Kidney capillary endothelial cell (primary cell): Measurements from ENCODE around the gene GPR157.
"Not testable (repeated sequence)": the region's sequence is repeated elsewhere in the genome, so short reads cannot be mapped to it uniquely, and the experiment has no call there.

Experiments used
- DNase-seq: peaks from one replicate; pipeline ENCODE4 v3.0.0-alpha.2; 2018; ENCODE audit warnings: low spot score

Gene GPR157

GRCh38 chr1:9128520-9129265, at the start of gene GPR157:
GPR157 (minus strand) TSS chr1:9129102; CDS start chr1:9129027, 75 bp downstream.
- peak; percentile 60 for DNase-seq

DNA sequence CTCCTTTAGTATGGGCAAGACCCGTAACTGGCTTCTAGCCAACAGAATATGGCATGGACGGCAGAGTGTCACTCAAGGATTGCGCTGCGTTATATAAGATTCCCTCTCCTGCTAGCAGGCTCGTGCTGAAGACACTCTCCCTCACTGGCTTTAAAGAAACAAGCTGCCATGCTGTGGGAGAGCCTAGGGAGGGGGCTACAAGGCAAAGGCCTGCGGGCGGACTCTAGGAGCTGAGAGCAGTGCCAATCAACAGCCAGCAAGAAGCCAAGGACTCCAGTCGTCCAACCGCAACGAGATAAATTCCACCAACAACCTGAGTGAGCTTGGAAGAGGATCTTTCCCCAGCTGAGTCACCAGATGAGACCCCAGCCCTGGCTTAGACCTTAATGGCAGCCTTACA, 45.9 kb upstream of the GPR157 start:
- DNase-seq, result no peak

GRCh38 chr1:9174243-9174642, 45.3 kb upstream of the GPR157 start:
- DNase-seq, result no peak

DNA sequence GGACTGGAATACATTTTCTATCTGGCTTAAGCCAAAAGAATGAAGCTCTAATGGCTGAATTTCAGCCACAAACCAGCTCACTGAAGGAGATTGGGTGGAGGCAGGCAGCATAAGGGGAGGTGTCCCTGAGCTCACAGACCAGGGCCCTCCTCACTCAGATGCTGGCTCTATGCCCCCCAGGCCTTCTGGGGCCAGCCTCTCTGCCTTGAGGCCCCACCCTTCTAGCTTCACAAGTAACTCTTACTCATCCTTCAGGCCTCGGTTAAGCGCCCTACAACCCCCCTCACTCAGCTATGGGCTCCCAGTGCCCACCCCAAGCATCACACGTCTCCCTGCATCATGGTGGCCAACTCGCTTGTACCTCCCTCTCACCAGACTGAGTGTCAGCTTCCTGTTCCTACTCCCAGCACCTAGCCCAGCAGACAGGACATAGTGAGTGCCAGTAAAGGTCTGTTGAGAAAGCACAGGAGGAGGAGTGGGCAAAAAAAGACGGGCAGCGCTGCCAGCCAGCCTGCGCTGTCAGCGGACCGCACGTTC, 40.8 kb upstream of the GPR157 start:
- no peak for DNase-seq

DNA sequence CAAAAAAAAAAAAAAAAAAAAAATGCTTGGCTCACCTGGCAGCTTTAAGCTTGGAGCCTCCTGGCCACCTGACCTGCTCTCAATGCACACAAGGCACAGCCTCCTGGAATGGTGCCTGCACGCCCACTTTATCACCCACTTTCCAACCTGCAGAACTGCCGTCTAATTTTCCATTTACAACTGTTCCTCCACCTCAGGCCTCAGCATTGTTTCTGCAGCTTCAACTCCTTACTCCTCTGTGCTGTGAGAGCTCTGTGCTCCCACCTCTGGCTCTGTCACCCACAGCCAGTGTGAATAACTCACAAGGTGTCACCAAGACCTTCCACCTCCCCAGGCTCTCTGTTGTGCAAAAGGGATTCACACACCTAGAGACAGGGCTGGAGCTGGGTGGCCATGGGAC, 38.7 kb upstream of the GPR157 start:
- DNase-seq, result no peak

DNA sequence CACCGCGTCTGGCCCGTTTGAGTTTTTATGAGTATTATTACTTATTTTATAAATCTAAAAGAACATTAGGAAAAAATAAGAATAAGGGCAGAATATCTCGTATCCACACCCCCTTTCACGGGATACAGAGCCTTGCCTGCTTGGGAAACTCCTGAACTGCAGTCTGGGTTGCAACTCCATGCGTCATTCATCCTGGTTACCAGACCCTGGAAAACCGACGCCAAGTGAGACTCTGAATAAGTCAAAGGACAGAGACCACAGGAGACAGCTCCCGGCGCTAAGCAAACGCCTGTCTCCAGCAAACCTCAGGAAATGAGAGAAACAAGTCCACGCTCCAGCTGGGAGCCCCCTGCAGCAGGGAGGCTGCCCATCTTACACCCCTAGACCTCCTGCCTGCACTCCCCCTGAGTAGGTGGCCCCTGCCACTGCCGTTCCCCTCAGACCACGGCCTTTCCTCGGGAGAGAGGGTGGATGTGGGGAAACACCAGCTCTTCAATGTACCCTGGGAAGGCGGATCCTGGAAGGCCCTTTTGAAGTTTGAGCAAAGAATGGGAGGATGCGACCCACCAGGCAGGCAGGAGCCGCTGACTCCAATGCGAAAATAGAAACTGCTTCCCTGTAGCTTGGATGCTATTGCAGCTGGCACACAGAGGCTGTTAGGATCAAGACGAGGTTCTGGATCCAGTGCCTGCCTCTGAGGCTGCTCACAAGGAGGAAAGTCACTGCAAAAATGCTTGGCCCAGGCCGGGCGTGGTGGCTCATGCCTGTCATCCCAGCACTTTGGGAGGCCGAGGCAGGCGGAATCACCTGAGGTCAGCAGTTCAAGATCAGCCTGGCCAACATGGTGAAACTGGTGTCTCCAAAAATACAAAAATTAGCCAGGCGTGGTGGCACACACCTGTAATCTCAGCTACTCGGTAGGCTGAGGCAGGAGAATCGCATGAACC, 37.7 kb upstream of the GPR157 start:
- peak; percentile 91 for DNase-seq

DNA sequence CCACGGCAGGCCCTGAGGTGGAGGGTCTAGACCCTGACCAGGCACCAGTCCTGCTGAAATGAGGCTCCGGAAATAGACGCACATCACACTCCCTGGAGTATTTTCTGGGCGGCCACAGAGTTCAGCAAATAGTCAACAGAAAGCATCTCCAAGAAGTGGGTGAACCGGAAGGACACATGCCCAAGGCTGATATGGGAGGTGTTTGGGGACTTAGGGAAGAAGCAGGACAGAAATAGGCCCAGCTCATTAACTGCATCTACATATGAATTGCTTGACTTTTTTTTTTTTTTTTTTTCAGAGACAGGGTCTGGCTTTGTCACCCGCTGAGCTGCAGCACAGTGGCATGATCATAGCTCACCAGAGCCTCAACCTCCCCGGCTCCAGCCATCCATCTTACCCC, 36.5 kb upstream of the GPR157 start:
- DNase-seq, result no peak

- DNase-seq, result no peak
These were observed 36.0 kb upstream of the GPR157 start for GRCh38 chr1:9164919-9165318.

- no peak for DNase-seq
These were observed 35.6 kb upstream of the GPR157 start for GRCh38 chr1:9164532-9164900.

- no peak for DNase-seq
These were observed 33.1 kb upstream of the GPR157 start for GRCh38 chr1:9161963-9162362.

DNA sequence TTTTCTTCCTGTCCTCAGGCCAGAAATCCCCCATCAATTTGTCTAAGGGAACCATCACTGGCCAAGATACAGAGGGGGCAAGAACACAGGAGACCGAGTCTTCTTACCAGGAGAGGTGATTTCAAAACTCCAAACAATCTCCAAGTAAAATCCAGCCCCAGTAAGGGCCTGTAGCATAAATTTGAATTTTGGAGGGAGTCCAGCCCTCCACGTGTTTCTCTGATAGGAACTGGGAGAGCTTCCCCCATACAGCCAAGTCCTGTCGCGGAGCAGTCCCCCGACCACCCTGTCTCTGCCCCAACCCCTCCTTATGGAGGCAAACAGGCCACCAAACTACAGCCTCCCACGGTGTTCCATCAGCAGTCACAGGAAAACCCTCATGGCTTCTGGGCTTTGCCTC, 32.4 kb upstream of the GPR157 start:
- DNase-seq, result no peak

DNA sequence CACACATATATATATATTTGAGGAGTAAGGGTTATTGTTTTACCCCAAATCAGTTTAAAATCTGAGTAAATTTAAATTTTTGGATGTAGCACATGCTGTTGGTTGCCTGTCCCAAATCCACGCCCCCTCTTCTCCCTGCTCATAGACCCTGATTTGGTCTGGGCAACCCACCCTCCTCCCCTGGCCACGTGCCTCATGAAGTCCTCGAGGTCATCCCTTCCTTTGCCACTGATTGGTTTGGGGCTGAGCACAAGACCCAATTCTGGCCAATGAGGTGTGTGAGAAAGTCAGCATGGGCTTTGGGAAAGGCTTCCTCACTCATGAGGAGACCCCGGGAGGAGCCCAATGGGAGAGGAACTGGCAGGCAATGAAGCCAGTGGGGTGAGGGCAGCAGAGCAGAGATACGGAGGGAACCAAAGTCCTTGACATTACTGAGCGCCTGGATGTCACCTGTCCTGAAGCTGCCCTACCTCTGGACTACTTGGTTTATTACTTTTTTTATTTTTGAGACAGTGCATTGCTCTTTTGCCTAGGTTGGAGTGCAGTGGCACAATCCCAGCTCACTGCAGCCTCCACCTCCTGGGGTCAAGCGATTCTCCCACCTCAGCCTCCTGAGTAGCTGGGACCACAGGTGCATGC, 31.3 kb upstream of the GPR157 start:
- no peak for DNase-seq

DNA sequence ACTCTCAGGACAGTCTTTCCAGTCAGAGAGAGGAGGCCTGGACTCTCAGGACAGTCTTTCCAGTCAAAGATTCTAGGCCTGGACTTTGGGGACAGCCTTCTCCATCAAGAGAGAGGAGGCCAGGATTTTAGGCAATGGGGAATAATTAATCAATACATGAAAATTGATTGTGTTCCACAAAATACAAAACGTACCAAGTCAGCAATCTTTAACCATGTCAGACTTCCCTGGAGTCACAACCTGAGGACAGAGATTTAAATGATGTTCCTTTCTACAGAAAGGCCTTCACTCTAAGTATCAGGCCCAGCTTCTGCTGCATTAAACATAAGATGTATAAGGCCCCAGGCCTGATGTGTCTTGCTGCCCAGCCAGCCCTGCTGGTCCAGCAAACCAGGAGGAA, 27.0 kb upstream of the GPR157 start:
- no peak for DNase-seq

- DNase-seq, result not testable (repeated sequence)
These were observed 26.5 kb upstream of the GPR157 start for GRCh38 chr1:9155405-9155804.

- DNase-seq, result no peak
These were observed 24.2 kb upstream of the GPR157 start for GRCh38 chr1:9153152-9153551.

DNA sequence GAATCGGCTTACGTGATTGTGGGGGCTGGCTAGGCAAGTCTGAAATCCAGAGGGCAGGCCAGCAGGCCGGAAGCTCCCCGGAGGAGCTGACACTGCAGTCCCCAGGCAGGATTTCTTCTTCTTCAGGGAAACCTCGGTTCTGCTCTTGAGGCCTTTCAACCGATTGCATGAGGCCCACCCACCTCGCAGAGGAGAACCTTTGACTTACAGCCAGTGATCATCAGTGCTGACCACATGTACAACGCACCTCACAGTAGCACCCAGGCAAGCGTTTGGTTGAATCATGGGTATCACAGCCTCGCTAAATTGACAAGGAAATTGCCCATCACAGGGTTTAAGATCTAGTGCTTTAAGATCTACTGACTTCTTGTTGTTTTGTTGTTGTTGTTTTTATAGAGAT, 23.6 kb upstream of the GPR157 start:
- DNase-seq, result no peak

GRCh38 chr1:9151328-9151860, 22.5 kb upstream of the GPR157 start:
- no peak for DNase-seq

DNA sequence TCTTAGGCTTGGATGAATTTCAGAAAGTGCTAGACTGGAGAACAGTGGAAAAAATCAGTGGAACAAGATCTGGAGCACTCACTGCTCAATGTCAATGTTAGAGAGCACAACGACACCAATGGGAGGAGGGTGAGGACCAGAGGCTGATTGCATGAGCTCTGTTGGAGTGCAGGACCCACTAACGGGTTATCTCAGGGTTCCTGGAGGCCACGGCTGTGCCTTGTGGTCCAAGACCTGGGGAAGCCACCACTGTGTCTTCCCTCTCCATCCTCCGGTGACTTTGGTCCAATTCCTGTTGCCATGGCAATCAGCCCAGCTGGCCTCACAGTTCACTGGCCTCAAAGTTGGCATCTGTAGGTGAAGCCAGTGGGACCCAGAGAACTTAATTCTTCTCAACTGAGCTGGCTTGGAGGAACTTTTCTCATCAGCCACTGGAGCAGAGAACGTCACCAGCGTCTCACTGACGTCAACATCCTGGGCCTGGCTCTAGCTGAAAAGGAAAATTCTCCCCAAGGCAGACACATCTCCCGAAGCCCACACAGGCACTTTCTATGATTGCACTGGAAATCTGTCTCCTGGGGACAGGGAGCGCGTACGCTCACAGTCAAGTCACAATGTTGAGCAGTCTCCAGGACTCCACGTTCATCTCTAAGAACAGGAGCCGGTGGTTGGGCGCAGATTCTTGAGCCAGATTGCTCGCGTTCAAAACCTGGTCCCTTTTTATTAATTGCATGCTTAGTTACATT, 21.9 kb upstream of the GPR157 start:
- DNase-seq, result no peak

GRCh38 chr1:9149837-9150581, 21.1 kb upstream of the GPR157 start:
- no peak for DNase-seq

DNA sequence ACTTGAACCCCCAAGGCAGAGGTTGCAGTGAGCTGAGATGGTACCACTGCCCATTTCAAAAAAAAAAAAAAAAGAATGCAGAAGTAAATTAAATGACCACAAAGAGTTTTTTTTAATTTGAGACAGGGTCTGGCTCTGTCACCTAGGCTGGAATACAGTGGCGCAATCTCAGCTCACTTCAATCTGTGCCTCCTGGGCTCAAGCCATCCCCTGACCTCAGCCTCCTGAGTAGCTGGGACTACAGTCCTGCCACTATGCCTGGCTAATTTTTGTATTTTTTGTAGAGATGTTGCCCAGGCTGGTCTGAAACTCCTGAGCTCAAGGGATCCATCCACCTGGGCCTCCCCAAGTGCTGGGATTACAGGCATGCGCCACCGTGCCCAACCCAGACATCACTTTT, 20.2 kb upstream of the GPR157 start:
- no peak for DNase-seq

- DNase-seq, result no peak
These were observed 17.3 kb upstream of the GPR157 start for GRCh38 chr1:9146156-9146555.
